ENCODE data around the gene UBE3D.

DNA sequence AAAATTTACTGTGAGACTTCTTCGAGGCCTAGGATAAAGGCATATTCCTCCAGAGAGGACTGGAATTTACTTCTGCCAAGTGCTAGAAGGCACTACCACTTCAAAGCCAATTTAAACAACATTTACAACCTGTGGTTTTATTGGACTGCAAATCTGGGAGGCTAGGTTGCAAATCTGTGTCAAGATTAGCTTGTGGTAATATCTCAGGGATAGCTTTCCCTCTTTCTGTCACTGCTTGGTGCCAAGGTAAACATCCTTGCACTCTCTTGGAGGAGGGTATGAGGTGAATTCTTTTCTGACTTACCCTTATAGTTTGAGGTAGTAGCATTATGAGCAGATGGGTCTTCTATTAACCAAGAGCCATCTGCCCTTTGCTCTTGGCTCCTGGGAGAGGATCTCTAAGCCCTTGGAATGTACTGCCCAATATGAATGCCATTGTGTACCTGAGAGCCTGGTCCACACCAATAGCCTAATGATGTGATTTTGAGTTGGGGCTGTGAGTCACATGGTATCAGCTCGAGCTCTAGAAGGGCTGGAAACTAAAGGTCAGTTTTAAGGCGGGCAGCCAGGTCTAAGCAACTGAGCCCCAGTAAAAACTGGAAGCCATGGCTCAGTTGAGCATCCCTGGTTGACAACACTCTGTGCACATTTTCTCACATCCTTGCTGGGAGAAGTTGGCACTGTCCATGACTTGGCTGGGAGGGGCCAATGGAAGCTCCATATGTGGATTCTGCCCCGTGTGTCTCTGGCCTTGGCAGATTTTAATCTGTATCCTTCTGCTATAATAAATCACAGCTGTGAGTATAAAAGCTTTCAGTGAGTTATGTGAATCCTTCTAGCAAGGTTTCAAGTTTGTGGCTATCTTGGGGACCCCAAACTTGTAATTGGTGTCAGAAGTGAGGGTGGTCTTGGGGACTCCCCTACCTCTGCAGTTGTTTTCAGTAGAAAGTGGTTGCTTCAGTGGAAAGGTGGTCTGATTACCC lies 188.1 kb downstream of the UBE3D start:
- TF ChIP-seq, protein P1, sequence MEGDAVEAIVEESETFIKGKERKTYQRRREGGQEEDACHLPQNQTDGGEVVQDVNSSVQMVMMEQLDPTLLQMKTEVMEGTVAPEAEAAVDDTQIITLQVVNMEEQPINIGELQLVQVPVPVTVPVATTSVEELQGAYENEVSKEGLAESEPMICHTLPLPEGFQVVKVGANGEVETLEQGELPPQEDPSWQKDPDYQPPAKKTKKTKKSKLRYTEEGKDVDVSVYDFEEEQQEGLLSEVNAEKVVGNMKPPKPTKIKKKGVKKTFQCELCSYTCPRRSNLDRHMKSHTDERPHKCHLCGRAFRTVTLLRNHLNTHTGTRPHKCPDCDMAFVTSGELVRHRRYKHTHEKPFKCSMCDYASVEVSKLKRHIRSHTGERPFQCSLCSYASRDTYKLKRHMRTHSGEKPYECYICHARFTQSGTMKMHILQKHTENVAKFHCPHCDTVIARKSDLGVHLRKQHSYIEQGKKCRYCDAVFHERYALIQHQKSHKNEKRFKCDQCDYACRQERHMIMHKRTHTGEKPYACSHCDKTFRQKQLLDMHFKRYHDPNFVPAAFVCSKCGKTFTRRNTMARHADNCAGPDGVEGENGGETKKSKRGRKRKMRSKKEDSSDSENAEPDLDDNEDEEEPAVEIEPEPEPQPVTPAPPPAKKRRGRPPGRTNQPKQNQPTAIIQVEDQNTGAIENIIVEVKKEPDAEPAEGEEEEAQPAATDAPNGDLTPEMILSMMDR (IDR thresholded peaks at IDR 0.05), result no peak
- TF ChIP-seq POLR2A (IDR thresholded peaks at IDR 0.05), result no peak
